ENCODE measurements around the gene TMEM41B. TPM values are rescaled to one million over a fixed set of nuclear protein-coding genes. Genes with fewer than 3 reads are reported as not detected.

Gene TMEM41B
- total RNA-seq, 3 donors from 2014 or later = 33.2 to 57.9 (median 54.0) TPM

- TF ChIP-seq CTCF (IDR thresholded peaks at IDR 0.05) = no peak
- intact Hi-C loops (cut with DNase I, micrococcal nuclease) = no loop called here
- no peak for DNase-seq
Observed at GRCh38 chr11:9285850-9286587, 28.4 kb downstream of the TMEM41B start.

GRCh38 chr11:9280655-9281301 lies 33.6 kb downstream of the TMEM41B start:
- TF ChIP-seq CTCF (IDR thresholded peaks at IDR 0.05) = no peak

More at GRCh38 chr11:9285850-9286587, 28.4 kb downstream of the TMEM41B start:
- Histone ChIP-seq H3K36me3 (ENCODE audit: low read depth) (no peaks in the 10 kb centered on the region), H3K4me1 (ENCODE audit: low read depth) (peaks cover under 1% of the 10 kb centered on the region), H3K9me3 (no peaks in the 10 kb centered on the region), H3K4me3 (no peak overlapping the region)
- ATAC-seq = no peak

GRCh38 chr11:9277176-9277575 lies 37.2 kb downstream of the TMEM41B start:
- TF ChIP-seq CTCF (IDR thresholded peaks at IDR 0.05) = no peak
- H3K36me3 ChIP-seq (ENCODE audit: low read depth) = no peaks in the 10 kb centered on the region
- intact Hi-C loops (cut with DNase I, micrococcal nuclease) = no loop called here

More at GRCh38 chr11:9280655-9281301, 33.6 kb downstream of the TMEM41B start:
- no peaks in the 10 kb centered on the region for H3K36me3 ChIP-seq (ENCODE audit: low read depth)
- intact Hi-C loops (cut with DNase I, micrococcal nuclease) = no loop called here
- H3K9me3 ChIP-seq = no peaks in the 10 kb centered on the region
- peaks cover 9% of the 10 kb centered on the region for H3K4me1 ChIP-seq (ENCODE audit: low read depth)
- peak; percentile 77 for ATAC-seq
- no peak overlapping the region for H3K4me3 ChIP-seq
- DNase-seq = peak in 1 of 3 donors; percentile 72

GRCh38 chr11:9276571-9276970 lies 37.8 kb downstream of the TMEM41B start:
- DNase-seq (no peak), ATAC-seq (no peak)
- no peak overlapping the region for H3K4me3 ChIP-seq
- peaks cover 9% of the 10 kb centered on the region for H3K4me1 ChIP-seq (ENCODE audit: low read depth)
- H3K9me3 ChIP-seq = no peaks in the 10 kb centered on the region
- H3K36me3 ChIP-seq (ENCODE audit: low read depth) = no peaks in the 10 kb centered on the region
- TF ChIP-seq CTCF (IDR thresholded peaks at IDR 0.05) = no peak
- intact Hi-C loops (cut with DNase I, micrococcal nuclease) = no loop called here

More at GRCh38 chr11:9277176-9277575, 37.2 kb downstream of the TMEM41B start:
- Histone ChIP-seq H3K4me1 (ENCODE audit: low read depth) (peaks cover 9% of the 10 kb centered on the region), H3K4me3 (no peak overlapping the region), H3K9me3 (no peaks in the 10 kb centered on the region)
- no peak for ATAC-seq
- no peak for DNase-seq

- intact Hi-C loops (cut with DNase I, micrococcal nuclease) = no loop called here
- no peaks in the 10 kb centered on the region for H3K36me3 ChIP-seq (ENCODE audit: low read depth)
- H3K4me3 ChIP-seq = no peak overlapping the region
- H3K9me3 ChIP-seq = no peaks in the 10 kb centered on the region
- DNase-seq = no peak
- ATAC-seq = peak; percentile 20
- no peak for TF ChIP-seq CTCF (IDR thresholded peaks at IDR 0.05)
- no peaks in the 10 kb centered on the region for H3K4me1 ChIP-seq (ENCODE audit: low read depth)
Observed at GRCh38 chr11:9274499-9275258, 39.7 kb downstream of the TMEM41B start.

All from mucosa of descending colon (tissue), 3 donors.